AG04450 (cell line): ENCODE data around the gene B4GALT1. TPM values are rescaled to one million over a fixed set of nuclear protein-coding genes. Genes with fewer than 3 reads are reported as not detected.

Source experiments
- CTCF ChIA-PET: fragments of 300-600, 350-600 bp; formaldehyde crosslinking; extraction: SDS; loops from one replicate; lab custom pipeline; 2022; ENCODE audit warnings: antibody characterized with exemption, inconsistent platforms; lab: Charles Lee
- POLR2A ChIA-PET: fragments of 350-600 bp; formaldehyde crosslinking; extraction: SDS; loops from one replicate; lab custom pipeline; 2021; ENCODE audit warnings: antibody characterized with exemption, inconsistent platforms; lab: Yijun Ruan, JAX
- DNase-seq: peaks from one replicate; pipeline ENCODE4 v3.0.0-alpha.2; 2011; ENCODE audit warnings: low read depth, low spot score
- H3K27ac ChIP-seq: one replicate; pipeline ENCODE4 v1.5.1; 2012; ENCODE audit warnings: low read depth, low read length, control low read depth
- H3K27me3 ChIP-seq: one replicate; pipeline ENCODE4 v1.6.0; 2012; ENCODE audit warnings: low read length; ENCODE audit not compliant: control insufficient read depth, insufficient read depth
- H3K4me3 ChIP-seq: 2 replicates; pipeline ENCODE4 v1.5.1; 2011; ENCODE audit warnings: mild to moderate bottlenecking, low read depth, low read length, control low read depth
- H3K9me3 ChIP-seq: 2 replicates; pipeline ENCODE4 v1.5.1; 2012; ENCODE audit warnings: low read length; ENCODE audit not compliant: control insufficient read depth, insufficient read depth
- CTCF ChIP-seq: IDR thresholded peaks from 2 replicates; pipeline ENCODE4 v1.5.1; 2011; ENCODE audit warnings: low read depth, low read length, control low read depth, inconsistent platforms
- polyA plus RNA-seq: library from polyadenylated mRNA; depleted of rRNA; stranded (reverse); fragments of >200 nt; gene quantifications from 2 replicates; pipeline ENCODE4 v1.2.3, GENCODE V29; 2011

B4GALT1 gene
- polyA plus RNA-seq, 1 experiment = 57.0 TPM

GRCh38 chr9:33178972-33179697, 12.0 kb upstream of the B4GALT1 start:
- ChIA-PET CTCF (interaction anchor here (0.9 kb wide), 1 partner anchor 47 kb away, joined by 3 read pairs; no protein-coding TSS in a partner anchor), POLR2A (no interaction called here)
- Histone ChIP-seq H3K9me3 (no peaks in the 10 kb centered on the region), H3K27ac (no peak overlapping the region), H3K27me3 (no peaks in the 10 kb centered on the region), H3K4me3 (no peak overlapping the region)
- DNase-seq = no peak
- TF ChIP-seq CTCF = 0 out of 2 replicates have a peak, but pooled peaks have one; percentile 3

- H3K9me3 ChIP-seq = no peaks in the 10 kb centered on the region
- H3K27me3 ChIP-seq = no peaks in the 10 kb centered on the region
- ChIA-PET POLR2A (no interaction called here), CTCF (interaction anchor here (1.6 kb wide), 1 partner anchor 196 kb away, joined by 3 read pairs; no protein-coding TSS in a partner anchor)
- TF ChIP-seq CTCF = no peak
- no peak for DNase-seq
- no peak overlapping the region for H3K27ac ChIP-seq
- no peak overlapping the region for H3K4me3 ChIP-seq
Measured at GRCh38 chr9:33177639-33178038, 10.5 kb upstream of the B4GALT1 start.

- Histone ChIP-seq H3K27ac (no peak overlapping the region), H3K4me3 (no peak overlapping the region), H3K9me3 (no peaks in the 10 kb centered on the region), H3K27me3 (no peaks in the 10 kb centered on the region)
- CTCF ChIA-PET = interaction anchor here (1.6 kb wide), 1 partner anchor 197 kb away, joined by 3 read pairs; no protein-coding TSS in a partner anchor
- POLR2A ChIA-PET = no interaction called here
- TF ChIP-seq CTCF = no peak
- no peak for DNase-seq
Measured at GRCh38 chr9:33177086-33177485, 9.9 kb upstream of the B4GALT1 start.

- ChIA-PET POLR2A (no interaction called here), CTCF (interaction anchor here (1.6 kb wide), 1 partner anchor 198 kb away, joined by 3 read pairs; no protein-coding TSS in a partner anchor)
- TF ChIP-seq CTCF = no peak
- H3K27me3 ChIP-seq = no peaks in the 10 kb centered on the region
- no peak overlapping the region for H3K27ac ChIP-seq
- H3K9me3 ChIP-seq = no peaks in the 10 kb centered on the region
- no peak for DNase-seq
- H3K4me3 ChIP-seq = no peak overlapping the region
Measured at GRCh38 chr9:33175649-33176325, 8.7 kb upstream of the B4GALT1 start.
